Esophagus muscularis mucosa (tissue), 4 donors: ENCODE measurements around the gene PHF21A. TPM values are rescaled to one million over a fixed set of nuclear protein-coding genes. Genes with fewer than 3 reads are reported as not detected.

Experiments
- DNase-seq: peaks from one replicate; pipeline ENCODE4 v3.0.0-alpha.2; 2017; ENCODE audit errors: extremely low spot score
- H3K27ac ChIP-seq, 4 donors: fragments of 200-600 bp; sonication (generic); replicated peaks in 1 of 4; 1 replicate in 3 of 4; 2 replicates in 1 of 4; pipeline ENCODE4 v1.5.1; 2016 to 2019; ENCODE audit warnings: mild to moderate bottlenecking in 1 of 4
- H3K27me3 ChIP-seq, 4 donors: fragments of 200-600 bp; sonication (generic); one replicate each; pipeline versions ENCODE4 v1.5.1 to v1.6.0; 2016 to 2019
- H3K36me3 ChIP-seq, 4 donors: fragments of 200-600 bp; sonication (generic); one replicate each; pipeline ENCODE4 v1.5.1; 2016 to 2019
- H3K4me1 ChIP-seq, 4 donors: fragments of 200-600 bp; sonication (generic); one replicate each; pipeline ENCODE4 v1.5.1; 2016 to 2019
- H3K4me3 ChIP-seq, 4 donors: fragments of 200-600 bp; sonication (generic); 1 replicate in 2 of 4; 2 replicates in 2 of 4; pipeline ENCODE4 v1.5.1; 2016 to 2019; ENCODE audit warnings: mild to moderate bottlenecking in 4 of 4, moderate library complexity in 1 of 4
- H3K9me3 ChIP-seq, 4 donors: fragments of 200-600 bp; sonication (generic); 1 replicate in 3 of 4; 2 replicates in 1 of 4; pipeline ENCODE4 v1.5.1; 2016 to 2019
- EP300 ChIP-seq: sonication (generic); formaldehyde crosslinking; IDR thresholded peaks from one replicate; pipeline ENCODE4 v1.6.1; 2017; ENCODE audit warnings: antibody characterized with exemption
- POLR2A ChIP-seq: fragments of 450-650 bp; IDR thresholded peaks from one replicate; pipeline ENCODE4 v1.6.1; 2017; ENCODE audit warnings: antibody characterized with exemption, moderate library complexity, mild to moderate bottlenecking, low read depth
- POLR2AphosphoS5 ChIP-seq, 2 donors: sonication (generic); formaldehyde crosslinking; IDR thresholded peaks; one replicate each; pipeline ENCODE4 v1.6.1; 2017; ENCODE audit warnings: antibody characterized with exemption in 2 of 2
- WGBS: methylation state at CpG from one replicate; pipeline ENCODE4 v1.1.5; 2018; 5-methylcytosine and 5-hydroxymethylcytosine counted together
- intact Hi-C: fragments of 100-400 bp; cut with DNase I; formaldehyde crosslinking; loops from one replicate; pipeline ENCODE4 v1.15.1; 2023
- total RNA-seq, 4 donors: library from RNA; depleted of rRNA; stranded (reverse); fragments of >200 nt; gene quantifications; one replicate each; pipeline versions ENCODE4 v1.1.0 to v1.2.1, GENCODE V29; 2016
- TF ChIP-seq, protein P1 (sequence below), 3 experiments: fragments of 200-600 bp in 2 of 3; fragments of 450-650 bp in 1 of 3; sonication (generic) in 2 of 3; IDR thresholded peaks; one replicate each; pipeline ENCODE4 v1.5.1; 2017 to 2019; ENCODE audit warnings: antibody characterized with exemption in 3 of 3, mild to moderate bottlenecking in 2 of 3, moderate library complexity in 1 of 3

The PHF21A gene
- total RNA-seq, 4 donors from 2014 or later: 31.8 to 47.8 (median 36.1) TPM

- Histone ChIP-seq H3K27ac (no peak overlapping the region), H3K4me1 (peaks cover 0 to 6% (median 2%) of the 10 kb centered on the region in 4 donors), H3K36me3 (peaks cover 45 to 90% (median 67%) of the 10 kb centered on the region in 4 donors), H3K9me3 (no peaks in the 10 kb centered on the region), H3K4me3 (no peak overlapping the region), H3K27me3 (no peaks in the 10 kb centered on the region)
- peak; percentile 53 for DNase-seq
- WGBS: 88% methylated on average over 12 of the region's 12 CpGs
- TF ChIP-seq, protein P1, sequence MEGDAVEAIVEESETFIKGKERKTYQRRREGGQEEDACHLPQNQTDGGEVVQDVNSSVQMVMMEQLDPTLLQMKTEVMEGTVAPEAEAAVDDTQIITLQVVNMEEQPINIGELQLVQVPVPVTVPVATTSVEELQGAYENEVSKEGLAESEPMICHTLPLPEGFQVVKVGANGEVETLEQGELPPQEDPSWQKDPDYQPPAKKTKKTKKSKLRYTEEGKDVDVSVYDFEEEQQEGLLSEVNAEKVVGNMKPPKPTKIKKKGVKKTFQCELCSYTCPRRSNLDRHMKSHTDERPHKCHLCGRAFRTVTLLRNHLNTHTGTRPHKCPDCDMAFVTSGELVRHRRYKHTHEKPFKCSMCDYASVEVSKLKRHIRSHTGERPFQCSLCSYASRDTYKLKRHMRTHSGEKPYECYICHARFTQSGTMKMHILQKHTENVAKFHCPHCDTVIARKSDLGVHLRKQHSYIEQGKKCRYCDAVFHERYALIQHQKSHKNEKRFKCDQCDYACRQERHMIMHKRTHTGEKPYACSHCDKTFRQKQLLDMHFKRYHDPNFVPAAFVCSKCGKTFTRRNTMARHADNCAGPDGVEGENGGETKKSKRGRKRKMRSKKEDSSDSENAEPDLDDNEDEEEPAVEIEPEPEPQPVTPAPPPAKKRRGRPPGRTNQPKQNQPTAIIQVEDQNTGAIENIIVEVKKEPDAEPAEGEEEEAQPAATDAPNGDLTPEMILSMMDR (IDR thresholded peaks at IDR 0.05): no peak
- TF ChIP-seq POLR2A (no peak), POLR2AphosphoS5 (IDR thresholded peaks at IDR 0.05) (no peak), EP300 (no peak)
- intact Hi-C loops: no loop called here
Observed at GRCh38 chr11:45934580-45935318, 186.5 kb downstream of the PHF21A start.

DNA sequence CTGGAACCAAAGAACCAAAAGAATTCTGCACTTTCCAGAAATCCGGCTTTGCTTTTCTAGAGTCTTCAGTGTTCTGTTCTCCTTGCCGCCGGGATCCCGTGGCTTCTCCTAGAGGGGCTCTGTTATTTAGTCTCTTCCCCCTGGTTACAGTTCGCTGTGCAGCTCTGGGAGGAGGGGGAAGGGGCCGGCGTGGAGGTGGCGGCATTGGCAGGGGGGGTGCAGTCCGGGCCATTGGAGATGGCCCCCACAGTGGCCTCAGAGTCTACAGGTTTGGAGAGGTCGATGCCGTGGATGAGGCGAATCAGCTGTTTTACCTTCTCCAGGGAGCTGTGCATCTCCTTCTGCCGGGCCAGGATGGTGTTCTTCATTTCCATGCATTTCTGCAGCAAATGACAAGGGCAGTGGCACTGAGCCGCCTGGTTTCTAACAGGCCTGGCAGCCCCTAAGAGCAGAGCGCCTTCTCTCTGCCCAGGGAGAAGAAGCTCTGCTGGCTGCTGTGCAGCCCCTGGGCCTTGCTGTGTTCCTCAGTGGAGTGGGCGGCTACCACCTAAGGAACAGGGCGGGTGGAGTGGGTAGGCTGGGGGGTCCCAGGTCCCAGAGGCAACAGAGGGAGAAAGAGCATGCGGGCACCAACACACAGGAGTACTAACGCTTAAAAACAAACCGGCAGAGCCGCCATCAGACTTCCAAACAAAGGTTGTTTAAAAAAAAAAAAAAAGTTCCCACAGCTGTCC lies 187.2 kb downstream of the PHF21A start:
- peak; percentile 2 for DNase-seq
- H3K4me1 ChIP-seq: peaks cover 0 to 6% (median 2%) of the 10 kb centered on the region in 4 donors
- H3K4me3 ChIP-seq: no peak overlapping the region
- intact Hi-C loops: no loop called here
- H3K27me3 ChIP-seq: no peaks in the 10 kb centered on the region
- TF ChIP-seq POLR2AphosphoS5 (IDR thresholded peaks at IDR 0.05): no peak
- TF ChIP-seq, protein P1 (IDR thresholded peaks at IDR 0.05): no peak
- TF ChIP-seq EP300: no peak
- TF ChIP-seq POLR2A: no peak
- H3K36me3 ChIP-seq: peaks cover 45 to 93% (median 67%) of the 10 kb centered on the region in 4 donors
- WGBS: 90% methylated on average over 20 of the region's 21 CpGs
- no peak overlapping the region for H3K27ac ChIP-seq
- no peaks in the 10 kb centered on the region for H3K9me3 ChIP-seq

- DNase-seq: peak; percentile 78
- WGBS: 64% methylated on average over 15 of the region's 15 CpGs
- Histone ChIP-seq H3K27me3 (no peaks in the 10 kb centered on the region), H3K4me1 (peaks cover 0 to 6% (median 2%) of the 10 kb centered on the region in 4 donors), H3K27ac (no peak overlapping the region), H3K36me3 (peaks cover 45 to 86% (median 67%) of the 10 kb centered on the region in 4 donors), H3K9me3 (no peaks in the 10 kb centered on the region), H3K4me3 (no peak overlapping the region)
- intact Hi-C loops: no loop called here
- TF ChIP-seq POLR2AphosphoS5 (IDR thresholded peaks at IDR 0.05) (no peak), EP300 (no peak), POLR2A (no peak)
- TF ChIP-seq, protein P1 (IDR thresholded peaks at IDR 0.05): no peak
Observed at GRCh38 chr11:45933131-45933831, 188.0 kb downstream of the PHF21A start.

DNA sequence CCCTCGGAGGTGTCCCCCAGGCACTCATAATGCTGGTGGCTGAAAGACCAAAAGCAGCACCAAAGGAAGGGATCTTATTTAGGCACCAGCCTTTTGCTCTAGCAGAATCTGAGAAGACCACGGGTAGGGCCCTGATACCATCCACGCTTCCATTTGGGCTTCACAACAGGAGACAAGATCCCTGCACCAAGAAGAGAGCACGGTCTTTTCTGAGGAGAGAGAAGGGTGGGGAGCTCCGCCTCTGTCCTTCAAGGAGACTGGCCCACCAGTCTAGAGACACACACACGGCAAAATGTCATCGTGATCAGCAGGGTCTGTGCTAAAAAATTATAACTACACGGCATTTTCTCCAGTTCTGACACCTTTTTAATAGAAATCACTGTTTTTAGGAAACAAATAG lies 189.0 kb downstream of the PHF21A start:
- Histone ChIP-seq H3K27me3 (no peaks in the 10 kb centered on the region), H3K27ac (no peak overlapping the region), H3K36me3 (peaks cover 36 to 76% (median 57%) of the 10 kb centered on the region in 4 donors), H3K4me1 (peaks cover 0 to 6% (median 2%) of the 10 kb centered on the region in 4 donors), H3K9me3 (no peaks in the 10 kb centered on the region), H3K4me3 (no peak overlapping the region)
- intact Hi-C loops: no loop called here
- no peak for TF ChIP-seq POLR2AphosphoS5 (IDR thresholded peaks at IDR 0.05)
- TF ChIP-seq POLR2A: no peak
- no peak for TF ChIP-seq EP300
- TF ChIP-seq, protein P1 (IDR thresholded peaks at IDR 0.05): no peak
- DNase-seq: no peak
- WGBS: 94% methylated on average over 8 of the region's 8 CpGs
